HG02938 (cell line): ENCODE measurements around the gene IGFBP3.

Experiments
- ATAC-seq: cut with Tn5 transposase; IDR thresholded peaks from one replicate; pipeline ENCODE4 v1.9.1; 2021; ENCODE audit warnings: mild to moderate bottlenecking, moderate library complexity; ENCODE audit not compliant: unreplicated experiment

Gene IGFBP3

GRCh38 chr7:45874408-45875131 is 46.5 kb downstream of the IGFBP3 start:
- no peak for ATAC-seq

GRCh38 chr7:45873355-45873754 is 47.7 kb downstream of the IGFBP3 start:
- no peak for ATAC-seq

GRCh38 chr7:45873035-45873354 is 48.1 kb downstream of the IGFBP3 start, which contains the start of gene CCDC201:
CCDC201 (minus strand) TSS chr7:45873082; CDS start chr7:45873007, 75 bp downstream.
- no peak for ATAC-seq

- no peak for ATAC-seq
Observed at GRCh38 chr7:45872116-45873034, 48.7 kb downstream of the IGFBP3 start.

- ATAC-seq, result no peak
Observed at GRCh38 chr7:45869426-45869825, 51.6 kb downstream of the IGFBP3 start.

- ATAC-seq, result no peak
Observed at GRCh38 chr7:45867471-45867870, 53.6 kb downstream of the IGFBP3 start.

- ATAC-seq, result no peak
Observed at GRCh38 chr7:45865594-45866410, 55.3 kb downstream of the IGFBP3 start.

GRCh38 chr7:45863715-45864114 is 57.4 kb downstream of the IGFBP3 start:
- no peak for ATAC-seq
